Fibroblast of lung (primary cell): ENCODE data around the gene NR2E3.

Experiments
- EZH2 ChIP-seq: IDR thresholded peaks from 2 replicates; pipeline ENCODE4 v1.5.1; 2012; ENCODE audit warnings: low read length, control low read depth, mild to moderate bottlenecking; ENCODE audit errors: missing control alignments
- TF ChIP-seq, protein P1 (sequence below), 2 donors: IDR thresholded peaks in 1 of 2; conservative IDR thresholded peaks in 1 of 2; 1 replicate in 1 of 2; 2 replicates in 1 of 2; pipeline ENCODE4 v1.5.1; 2011 to 2012; ENCODE audit warnings: low read length in 2 of 2, control low read depth in 1 of 2, inconsistent platforms in 1 of 2, low read depth in 1 of 2, mild to moderate bottlenecking in 1 of 2

GRCh38 chr15:71806452-71806931 lies 3.9 kb upstream of the NR2E3 start:
- TF ChIP-seq, protein P1, sequence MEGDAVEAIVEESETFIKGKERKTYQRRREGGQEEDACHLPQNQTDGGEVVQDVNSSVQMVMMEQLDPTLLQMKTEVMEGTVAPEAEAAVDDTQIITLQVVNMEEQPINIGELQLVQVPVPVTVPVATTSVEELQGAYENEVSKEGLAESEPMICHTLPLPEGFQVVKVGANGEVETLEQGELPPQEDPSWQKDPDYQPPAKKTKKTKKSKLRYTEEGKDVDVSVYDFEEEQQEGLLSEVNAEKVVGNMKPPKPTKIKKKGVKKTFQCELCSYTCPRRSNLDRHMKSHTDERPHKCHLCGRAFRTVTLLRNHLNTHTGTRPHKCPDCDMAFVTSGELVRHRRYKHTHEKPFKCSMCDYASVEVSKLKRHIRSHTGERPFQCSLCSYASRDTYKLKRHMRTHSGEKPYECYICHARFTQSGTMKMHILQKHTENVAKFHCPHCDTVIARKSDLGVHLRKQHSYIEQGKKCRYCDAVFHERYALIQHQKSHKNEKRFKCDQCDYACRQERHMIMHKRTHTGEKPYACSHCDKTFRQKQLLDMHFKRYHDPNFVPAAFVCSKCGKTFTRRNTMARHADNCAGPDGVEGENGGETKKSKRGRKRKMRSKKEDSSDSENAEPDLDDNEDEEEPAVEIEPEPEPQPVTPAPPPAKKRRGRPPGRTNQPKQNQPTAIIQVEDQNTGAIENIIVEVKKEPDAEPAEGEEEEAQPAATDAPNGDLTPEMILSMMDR (conservative IDR thresholded peaks at IDR 0.05 in 1 of 2, IDR thresholded peaks at IDR 0.05 in 1 of 2; ENCODE audit: low read depth in 1 of 2, low read length in 2 of 2), result no peak
- TF ChIP-seq EZH2, result no peak
